Trophoblast cell (in vitro differentiated cells and primary cell): ENCODE measurements around the gene PPIB.
A peak's percentile ranks its signal among the peaks of the same experiment; 100 is the strongest.

Experiments
- DNase-seq, 2 donors: peaks; one replicate each; pipeline ENCODE4 v3.0.0-alpha.2; 2016
- H2AFZ ChIP-seq: 2 replicates; pipeline ENCODE4 v1.6.1; 2013; ENCODE audit warnings: low read length, moderate library complexity, mild to moderate bottlenecking; ENCODE audit not compliant: insufficient read depth, poor library complexity
- H2AK5ac ChIP-seq: 2 replicates; pipeline ENCODE4 v1.6.1; 2013; ENCODE audit warnings: mild to moderate bottlenecking, low read length
- H2BK120ac ChIP-seq: 2 replicates; pipeline ENCODE4 v1.6.1; 2013; ENCODE audit warnings: low read length, mild to moderate bottlenecking, moderate library complexity; ENCODE audit not compliant: insufficient read depth, poor library complexity
- H2BK12ac ChIP-seq: 2 replicates; pipeline ENCODE4 v1.6.1; 2013; ENCODE audit warnings: mild to moderate bottlenecking, low read length, moderate library complexity
- H2BK5ac ChIP-seq: 2 replicates; pipeline ENCODE4 v1.6.1; 2013; ENCODE audit warnings: low read length, low read depth, moderate library complexity, mild to moderate bottlenecking; ENCODE audit not compliant: poor library complexity
- H3K14ac ChIP-seq: 2 replicates; pipeline ENCODE4 v1.6.1; 2013; ENCODE audit warnings: mild to moderate bottlenecking, low read length
- H3K18ac ChIP-seq: 2 replicates; pipeline ENCODE4 v1.6.1; 2013; ENCODE audit warnings: mild to moderate bottlenecking, low read length
- H3K23ac ChIP-seq: 2 replicates; pipeline ENCODE4 v1.6.1; 2013; ENCODE audit warnings: low read length
- H3K27ac ChIP-seq: 2 replicates; pipeline ENCODE4 v1.5.1; 2013; ENCODE audit warnings: low read depth, mild to moderate bottlenecking, inconsistent platforms, low read length, moderate library complexity
- H3K27me3 ChIP-seq: 2 replicates; pipeline ENCODE4 v1.6.1; 2013; ENCODE audit warnings: inconsistent platforms, mild to moderate bottlenecking, low read length, moderate library complexity; ENCODE audit not compliant: insufficient read depth
- H3K36me3 ChIP-seq, 2 experiments: 1 replicate in 1 of 2; 2 replicates in 1 of 2; pipeline ENCODE4 v1.6.1; 2013; ENCODE audit warnings: low read length in 2 of 2, mild to moderate bottlenecking in 2 of 2, moderate library complexity in 1 of 2; ENCODE audit not compliant: insufficient read depth in 2 of 2, control insufficient read depth in 1 of 2
- H3K4ac ChIP-seq: 2 replicates; pipeline ENCODE4 v1.6.1; 2013; ENCODE audit warnings: low read depth, mild to moderate bottlenecking, low read length, moderate library complexity
- H3K4me1 ChIP-seq, 2 experiments: 1 replicate in 1 of 2; 2 replicates in 1 of 2; pipeline ENCODE4 v1.6.1; 2013; ENCODE audit warnings: low read length in 2 of 2, mild to moderate bottlenecking in 2 of 2, moderate library complexity in 1 of 2; ENCODE audit not compliant: insufficient read depth in 2 of 2, control insufficient read depth in 1 of 2
- H3K4me2 ChIP-seq: 2 replicates; pipeline ENCODE4 v1.6.1; 2013; ENCODE audit warnings: inconsistent platforms, mild to moderate bottlenecking, low read length, moderate library complexity
- H3K4me3 ChIP-seq: 2 replicates; pipeline ENCODE4 v1.5.1; 2013; ENCODE audit warnings: mild to moderate bottlenecking, low read depth, low read length, inconsistent platforms
- H3K79me1 ChIP-seq: one replicate; pipeline ENCODE4 v1.6.1; 2013; ENCODE audit warnings: low read length
- H3K79me2 ChIP-seq: 2 replicates; pipeline ENCODE4 v1.6.1; 2013; ENCODE audit warnings: low read length, mild to moderate bottlenecking; ENCODE audit not compliant: control insufficient read depth, insufficient read depth, poor library complexity
- H3K9ac ChIP-seq: 2 replicates; pipeline ENCODE4 v1.6.1; 2013; ENCODE audit warnings: mild to moderate bottlenecking, low read length
- H3K9me3 ChIP-seq: 2 replicates; pipeline ENCODE4 v1.6.1; 2013; ENCODE audit warnings: low read depth, mild to moderate bottlenecking, control low read depth, inconsistent platforms, low read length; ENCODE audit not compliant: insufficient read depth
- H4K12ac ChIP-seq: 2 replicates; pipeline ENCODE4 v1.6.1; 2013; ENCODE audit warnings: low read depth, mild to moderate bottlenecking, low read length, moderate library complexity
- H4K8ac ChIP-seq: 2 replicates; pipeline ENCODE4 v1.6.1; 2013; ENCODE audit warnings: low read depth, mild to moderate bottlenecking, low read length, moderate library complexity
- H4K91ac ChIP-seq: one replicate; pipeline ENCODE4 v1.6.1; 2013; ENCODE audit warnings: low read depth, mild to moderate bottlenecking, low read length, moderate library complexity
- WGBS: extraction: QIAGEN DNeasy Blood & Tissue Kit; methylation state at CpG from one replicate; pipeline ENCODE4 v1.1.7; 2013; ENCODE audit warnings: missing lambda C conversion rate; ENCODE audit not compliant: insufficient read length, insufficient coverage; ENCODE audit errors: extremely low coverage; 5-methylcytosine and 5-hydroxymethylcytosine counted together

The PPIB gene

GRCh38 chr15:64148168-64148567 is 14.7 kb downstream of the PPIB start:
- no peak overlapping the region for H2BK5ac ChIP-seq
- no peak overlapping the region for H2AFZ ChIP-seq
- no peak overlapping the region for H2BK120ac ChIP-seq
- peak; percentile 15 to 58 for DNase-seq
- no peaks in the 10 kb centered on the region for H3K9me3 ChIP-seq
- no peak overlapping the region for H3K9ac ChIP-seq
- H3K4me1 ChIP-seq: peaks cover 4 to 14% of the 10 kb centered on the region in 2 experiments
- H3K4me3 ChIP-seq: no peak overlapping the region
- peaks cover 16% of the 10 kb centered on the region for H3K27me3 ChIP-seq
- H3K4ac ChIP-seq: no peak overlapping the region
- no peak overlapping the region for H4K91ac ChIP-seq
- H3K79me2 ChIP-seq: no peaks in the 10 kb centered on the region
- no peak overlapping the region for H4K12ac ChIP-seq
- H3K4me2 ChIP-seq: no peak overlapping the region
- H3K36me3 ChIP-seq: peaks cover 10 to 14% of the 10 kb centered on the region in 2 experiments
- no peak overlapping the region for H3K14ac ChIP-seq
- no peak overlapping the region for H2AK5ac ChIP-seq
- no peak overlapping the region for H3K18ac ChIP-seq
- no peak overlapping the region for H2BK12ac ChIP-seq
- H3K27ac ChIP-seq: no peak overlapping the region
- WGBS: no CpG with 5 or more reads among the region's 7 CpGs
- no peak overlapping the region for H3K23ac ChIP-seq
- peaks cover 2% of the 10 kb centered on the region for H3K79me1 ChIP-seq
- H4K8ac ChIP-seq: no peak overlapping the region

- Histone ChIP-seq H3K27me3 (peaks cover 6% of the 10 kb centered on the region), H4K12ac (no peak overlapping the region), H4K91ac (no peak overlapping the region), H3K4me2 (no peak overlapping the region), H3K23ac (no peak overlapping the region), H2BK5ac (no peak overlapping the region), H3K79me2 (no peaks in the 10 kb centered on the region), H3K4ac (no peak overlapping the region), H3K9ac (no peak overlapping the region), H3K9me3 (no peaks in the 10 kb centered on the region), H3K79me1 (peaks cover 2% of the 10 kb centered on the region), H3K18ac (no peak overlapping the region), H3K36me3 (peaks cover 13 to 14% of the 10 kb centered on the region in 2 experiments), H3K4me3 (no peak overlapping the region), H2AFZ (no peak overlapping the region), H3K14ac (no peak overlapping the region), H2BK12ac (no peak overlapping the region), H2BK120ac (no peak overlapping the region), H4K8ac (no peak overlapping the region), H3K4me1 (peaks cover 3 to 11% of the 10 kb centered on the region in 2 experiments), H3K27ac (no peak overlapping the region), H2AK5ac (no peak overlapping the region)
- no CpG with 5 or more reads among the region's 26 CpGs for WGBS
- DNase-seq: no peak
These were observed 15.7 kb downstream of the PPIB start for GRCh38 chr15:64146885-64147681.

GRCh38 chr15:64146520-64146884 is 16.3 kb downstream of the PPIB start:
- no CpG with 5 or more reads among the region's 3 CpGs for WGBS

GRCh38 chr15:64146041-64146440 is 16.8 kb downstream of the PPIB start:
- H3K36me3 ChIP-seq: peaks cover 18 to 21% of the 10 kb centered on the region in 2 experiments
- WGBS: no CpG with 5 or more reads among the region's 6 CpGs

More at GRCh38 chr15:64146520-64146884, 16.3 kb downstream of the PPIB start:
- H2BK12ac ChIP-seq: no peak overlapping the region
- H2BK5ac ChIP-seq: no peak overlapping the region
- H4K12ac ChIP-seq: no peak overlapping the region
- no peak overlapping the region for H3K4ac ChIP-seq
- H3K27me3 ChIP-seq: no peaks in the 10 kb centered on the region
- H3K79me1 ChIP-seq: peaks cover 2% of the 10 kb centered on the region
- H3K4me2 ChIP-seq: no peak overlapping the region
- H2AFZ ChIP-seq: no peak overlapping the region
- H3K18ac ChIP-seq: no peak overlapping the region
- H4K8ac ChIP-seq: no peak overlapping the region
- H3K9me3 ChIP-seq: no peaks in the 10 kb centered on the region
- H2AK5ac ChIP-seq: no peak overlapping the region
- H3K36me3 ChIP-seq: peaks cover 16 to 17% of the 10 kb centered on the region in 2 experiments
- no peak overlapping the region for H4K91ac ChIP-seq
- DNase-seq: no peak
- H3K79me2 ChIP-seq: no peaks in the 10 kb centered on the region
- H3K27ac ChIP-seq: no peak overlapping the region
- H3K4me3 ChIP-seq: no peak overlapping the region
- H3K9ac ChIP-seq: no peak overlapping the region
- H3K23ac ChIP-seq: no peak overlapping the region
- no peak overlapping the region for H2BK120ac ChIP-seq
- H3K4me1 ChIP-seq: peaks cover 0 to 5% of the 10 kb centered on the region in 2 experiments
- H3K14ac ChIP-seq: no peak overlapping the region

More at GRCh38 chr15:64146041-64146440, 16.8 kb downstream of the PPIB start:
- Histone ChIP-seq H3K9me3 (no peaks in the 10 kb centered on the region), H3K4me1 (peaks cover 0 to 2% of the 10 kb centered on the region in 2 experiments), H3K27me3 (no peaks in the 10 kb centered on the region), H4K8ac (no peak overlapping the region), H3K4ac (no peak overlapping the region), H4K12ac (no peak overlapping the region), H2BK12ac (no peak overlapping the region), H3K27ac (no peak overlapping the region), H2BK120ac (no peak overlapping the region), H3K79me1 (no peaks in the 10 kb centered on the region), H3K4me2 (no peak overlapping the region), H3K9ac (no peak overlapping the region), H3K18ac (no peak overlapping the region), H4K91ac (no peak overlapping the region), H2AFZ (no peak overlapping the region), H3K14ac (no peak overlapping the region), H3K23ac (no peak overlapping the region), H3K79me2 (no peaks in the 10 kb centered on the region), H2BK5ac (no peak overlapping the region), H3K4me3 (no peak overlapping the region), H2AK5ac (no peak overlapping the region)
- DNase-seq: no peak
